Parathyroid adenoma (tissue), 2 donors: ENCODE measurements around the gene IL1RAPL1.

Experiments
- H2AFZ ChIP-seq: fragments of 300-600 bp; sonication (generic); one replicate; pipeline ENCODE4 v1.7.0; 2017; ENCODE audit warnings: antibody characterized with exemption, mild to moderate bottlenecking
- H3K27ac ChIP-seq: fragments of 300-600 bp; sonication (generic); one replicate; pipeline ENCODE4 v1.7.0; 2017
- H3K27me3 ChIP-seq: fragments of 300-600 bp; sonication (generic); one replicate; pipeline ENCODE4 v1.7.0; 2017; ENCODE audit warnings: low read length; ENCODE audit not compliant: control insufficient read depth, insufficient read depth
- H3K36me3 ChIP-seq: fragments of 300-600 bp; sonication (generic); one replicate; pipeline ENCODE4 v1.7.0; 2017; ENCODE audit warnings: low read length; ENCODE audit not compliant: control insufficient read depth, insufficient read depth
- H3K4me1 ChIP-seq: fragments of 300-600 bp; sonication (generic); one replicate; pipeline ENCODE4 v1.7.0; 2017; ENCODE audit warnings: control low read depth
- H3K4me2 ChIP-seq: fragments of 300-600 bp; sonication (generic); one replicate; pipeline ENCODE4 v1.7.0; 2017; ENCODE audit warnings: low read length
- H3K4me3 ChIP-seq: fragments of 300-600 bp; sonication (generic); one replicate; pipeline ENCODE4 v1.7.0; 2017; ENCODE audit warnings: low read depth, low read length
- H3K79me2 ChIP-seq: fragments of 300-600 bp; sonication (generic); one replicate; pipeline ENCODE4 v1.7.0; 2017; ENCODE audit warnings: control low read depth
- H3K9ac ChIP-seq: fragments of 300-600 bp; sonication (generic); one replicate; pipeline ENCODE4 v1.7.0; 2017; ENCODE audit warnings: mild to moderate bottlenecking
- H3K9me3 ChIP-seq: fragments of 300-600 bp; sonication (generic); one replicate; pipeline ENCODE4 v1.7.0; 2017; ENCODE audit warnings: low read length; ENCODE audit not compliant: control insufficient read depth
- CTCF ChIP-seq: fragments of 300-600 bp; sonication (generic); IDR thresholded peaks from one replicate; pipeline ENCODE4 v1.7.0; 2017; ENCODE audit warnings: antibody characterized with exemption, mild to moderate bottlenecking
- donor health status: primary hyperparathyroidism.

The IL1RAPL1 gene

GRCh38 chrX:28586981-28587551 lies at the start of gene IL1RAPL1:
Gene IL1RAPL1, plus strand, starts transcription at chrX:28587446.
- H3K36me3 ChIP-seq = no peaks in the 10 kb centered on the region
- no peaks in the 10 kb centered on the region for H3K79me2 ChIP-seq
- no peak within 1 kb of the TSS for H3K27ac ChIP-seq
- H3K27me3 ChIP-seq = no peaks in the 10 kb centered on the region
- H2AFZ ChIP-seq = no peak within 1 kb of the TSS
- no peak for TF ChIP-seq CTCF
- peak within 1 kb of the TSS; percentile 53 for H3K4me2 ChIP-seq
- no peaks in the 10 kb centered on the region for H3K4me1 ChIP-seq
- peak within 1 kb of the TSS; percentile 27 for H3K4me3 ChIP-seq
- no peaks in the 10 kb centered on the region for H3K9me3 ChIP-seq
- no peak within 1 kb of the TSS for H3K9ac ChIP-seq

GRCh38 chrX:28542791-28543190 lies 44.5 kb upstream of the IL1RAPL1 start:
- Histone ChIP-seq H2AFZ (no peak overlapping the region), H3K36me3 (no peaks in the 10 kb centered on the region), H3K9ac (no peak overlapping the region), H3K27ac (no peak overlapping the region), H3K79me2 (no peaks in the 10 kb centered on the region), H3K9me3 (no peaks in the 10 kb centered on the region), H3K4me3 (no peak overlapping the region), H3K4me1 (no peaks in the 10 kb centered on the region), H3K4me2 (no peak overlapping the region), H3K27me3 (no peaks in the 10 kb centered on the region)
- TF ChIP-seq CTCF = no peak

GRCh38 chrX:28549838-28550237 lies 37.4 kb upstream of the IL1RAPL1 start:
- H3K27ac ChIP-seq = no peak overlapping the region
- no peak overlapping the region for H3K9ac ChIP-seq
- H3K4me2 ChIP-seq = no peak overlapping the region
- no peaks in the 10 kb centered on the region for H3K79me2 ChIP-seq
- H3K36me3 ChIP-seq = no peaks in the 10 kb centered on the region
- H2AFZ ChIP-seq = no peak overlapping the region
- no peak for TF ChIP-seq CTCF
- no peaks in the 10 kb centered on the region for H3K4me1 ChIP-seq
- H3K4me3 ChIP-seq = no peak overlapping the region
- no peaks in the 10 kb centered on the region for H3K9me3 ChIP-seq
- H3K27me3 ChIP-seq = no peaks in the 10 kb centered on the region

GRCh38 chrX:28550331-28550872 lies 36.8 kb upstream of the IL1RAPL1 start:
- Histone ChIP-seq H3K9ac (no peak overlapping the region), H3K4me2 (no peak overlapping the region), H3K9me3 (no peaks in the 10 kb centered on the region)

More at GRCh38 chrX:28550331-28550872, 36.8 kb upstream of the IL1RAPL1 start:
- Histone ChIP-seq H3K27ac (no peak overlapping the region), H3K36me3 (no peaks in the 10 kb centered on the region), H2AFZ (no peak overlapping the region), H3K27me3 (no peaks in the 10 kb centered on the region), H3K79me2 (no peaks in the 10 kb centered on the region), H3K4me3 (no peak overlapping the region), H3K4me1 (no peaks in the 10 kb centered on the region)
- TF ChIP-seq CTCF = no peak
